GM23248 (cell line): ENCODE results near the gene MYO18B.

Experiments
- EZH2 ChIP-seq: fragments of 200-600 bp; sonication (generic); IDR thresholded peaks from 2 replicates; pipeline ENCODE4 v1.6.1; 2018; ENCODE audit warnings: antibody characterized with exemption, mild to moderate bottlenecking; ENCODE audit not compliant: insufficient read depth, poor library complexity, severe bottlenecking
- EZH2phosphoT487 ChIP-seq: fragments of 200-600 bp; sonication (generic); IDR thresholded peaks from 2 replicates; pipeline ENCODE4 v1.6.1; 2018; ENCODE audit warnings: antibody characterized with exemption, moderate library complexity, mild to moderate bottlenecking, low read depth; ENCODE audit not compliant: insufficient read depth

- TF ChIP-seq EZH2phosphoT487 (no peak), EZH2 (no peak)
Measured at GRCh38 chr22:25739659-25740344, 2.2 kb upstream of the MYO18B start.
